M059J (cell line): ENCODE data around the gene ADCY5. TPM values are rescaled to one million over a fixed set of nuclear protein-coding genes. Genes with fewer than 3 reads are reported as not detected.
A peak's percentile ranks its signal among the peaks of the same experiment; 100 is the strongest.
"Not testable (repeated sequence)": the region's sequence is repeated elsewhere in the genome, so short reads cannot be mapped to it uniquely, and the experiment has no call there.

Experiments
- DNase-seq: peaks from one replicate; pipeline ENCODE4 v3.0.0-alpha.2; 2012; ENCODE audit warnings: low read depth
- total RNA-seq: library from RNA; depleted of rRNA; stranded (reverse); fragments of >200 nt; shearing (Covaris generic); gene quantifications from 2 replicates; pipeline ENCODE4 v1.2.3, GENCODE V29; 2014; rRNA removed

Gene ADCY5
- total RNA-seq, 1 experiment from 2014 or later, result not detected

- DNase-seq, result no peak
Observed at GRCh38 chr3:123261666-123262065, 187.2 kb downstream of the ADCY5 start.

- DNase-seq, result peak; percentile 69
Observed at GRCh38 chr3:123258811-123259420, 190.0 kb downstream of the ADCY5 start.

- DNase-seq, result no peak
Observed at GRCh38 chr3:123258359-123258758, 190.5 kb downstream of the ADCY5 start.

GRCh38 chr3:123256256-123256655, 192.6 kb downstream of the ADCY5 start:
- DNase-seq, result no peak

GRCh38 chr3:123246866-123247265, 202.0 kb downstream of the ADCY5 start:
- no peak for DNase-seq

- DNase-seq, result no peak
Observed at GRCh38 chr3:123244128-123244527, 204.8 kb downstream of the ADCY5 start.

- DNase-seq, result peak; percentile 16
Observed at GRCh38 chr3:123239756-123240155, 209.1 kb downstream of the ADCY5 start.

GRCh38 chr3:123239186-123239585, 209.7 kb downstream of the ADCY5 start:
- DNase-seq, result not testable (repeated sequence)

GRCh38 chr3:123236902-123237301, 212.0 kb downstream of the ADCY5 start:
- no peak for DNase-seq

Other genes starting within 250 kb of the ADCY5 start
- 84.8 and 87.9 TPM in 2 replicates for gene SEC22A, start 247.1 kb downstream of the ADCY5 start, total RNA-seq
- gene HACD2, start 136.0 kb upstream of the ADCY5 start, total RNA-seq, result 43.4 and 63.9 TPM in 2 replicates